DND-41 (cell line): ENCODE data around the gene RNF223.

ENCODE experiments used
- ATAC-seq: fragments of 200-7000 bp; cut with Tn5 transposase; 3 replicates; pipeline ENCODE4 v1.9.1; 2021; ENCODE audit warnings: low read depth; ENCODE audit not compliant: insufficient read depth
- DNase-seq: peaks from one replicate; pipeline ENCODE4 v3.0.0-alpha.2; 2020
- H2AFZ ChIP-seq: 2 replicates; pipeline ENCODE4 v1.6.0; 2012; ENCODE audit warnings: low read depth, low read length
- H3K27ac ChIP-seq: 2 replicates; pipeline ENCODE4 v1.5.1; 2012; ENCODE audit warnings: low read length, inconsistent platforms
- H3K27me3 ChIP-seq: fragments of 200-600 bp; sonication (generic); 2 replicates; pipeline ENCODE4 v1.6.0; 2012; ENCODE audit warnings: low read length, mild to moderate bottlenecking, inconsistent platforms; ENCODE audit not compliant: insufficient read depth, poor library complexity
- H3K36me3 ChIP-seq: 2 replicates; pipeline ENCODE4 v1.5.1; 2012; ENCODE audit warnings: low read length, inconsistent platforms; ENCODE audit not compliant: insufficient read depth
- H3K4me1 ChIP-seq: 2 replicates; pipeline ENCODE4 v1.5.1; 2012; ENCODE audit warnings: mild to moderate bottlenecking, low read length; ENCODE audit not compliant: insufficient read depth
- H3K4me2 ChIP-seq: 2 replicates; pipeline ENCODE4 v1.6.0; 2012; ENCODE audit warnings: mild to moderate bottlenecking, moderate library complexity, low read length, inconsistent platforms; ENCODE audit not compliant: insufficient read depth
- H3K4me3 ChIP-seq, 2 experiments: fragments of 200-600 bp in 1 of 2; shearing (Covaris generic) in 1 of 2; 2 replicates each; pipeline ENCODE4 v1.5.1; 2012 to 2016; ENCODE audit warnings: inconsistent platforms in 2 of 2, low read length in 2 of 2, mild to moderate bottlenecking in 2 of 2, low read depth in 1 of 2, moderate library complexity in 1 of 2
- H3K79me2 ChIP-seq: 2 replicates; pipeline ENCODE4 v1.6.0; 2012; ENCODE audit warnings: low read length, inconsistent platforms; ENCODE audit not compliant: insufficient read depth
- H3K9ac ChIP-seq: 2 replicates; pipeline ENCODE4 v1.6.0; 2012; ENCODE audit warnings: low read depth, mild to moderate bottlenecking, inconsistent platforms, low read length, moderate library complexity
- H3K9me3 ChIP-seq: 2 replicates; pipeline ENCODE4 v1.5.1; 2012; ENCODE audit warnings: low read length, moderate library complexity, mild to moderate bottlenecking, inconsistent platforms; ENCODE audit not compliant: insufficient read depth, severe bottlenecking
- H4K20me1 ChIP-seq: 2 replicates; pipeline ENCODE4 v1.6.0; 2012; ENCODE audit warnings: low read length; ENCODE audit not compliant: insufficient read depth
- EZH2 ChIP-seq: IDR thresholded peaks from 3 replicates; pipeline ENCODE4 v1.6.1; 2012; ENCODE audit warnings: borderline replicate concordance, low read depth, mild to moderate bottlenecking, moderate library complexity, low read length, inconsistent platforms; ENCODE audit not compliant: severe bottlenecking
- TF ChIP-seq, protein P1 (sequence below): IDR thresholded peaks from 2 replicates; pipeline ENCODE4 v1.5.1; 2012; ENCODE audit warnings: borderline replicate concordance, low read length, moderate library complexity, mild to moderate bottlenecking; ENCODE audit not compliant: poor library complexity, severe bottlenecking; ENCODE audit errors: extremely low read depth

The RNF223 gene

DNA sequence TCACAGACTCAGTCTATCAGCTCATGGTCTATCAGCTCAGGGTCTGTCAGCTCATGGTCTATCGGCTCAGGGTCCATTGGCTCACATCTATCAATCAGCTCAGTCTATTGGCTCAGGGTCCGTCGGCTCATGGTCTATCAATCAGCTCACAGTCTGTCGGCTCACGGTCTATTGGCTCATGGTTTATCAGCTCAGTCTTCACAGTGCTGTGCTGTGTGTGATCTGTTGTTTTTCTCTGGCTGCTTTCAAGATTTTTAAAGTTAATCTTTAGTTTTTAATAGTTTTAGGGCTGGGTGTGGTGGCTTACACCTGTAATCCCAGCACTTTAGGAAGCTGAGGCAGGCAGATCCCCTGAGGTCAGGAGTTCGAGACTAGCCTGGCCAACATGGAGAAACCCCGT is 27.4 kb upstream of the RNF223 start:
- Histone ChIP-seq H4K20me1 (peaks cover 15% of the 10 kb centered on the region; the same call in 1 of the 2 replicates), H3K4me3 (no peak overlapping the region), H2AFZ (no peak overlapping the region), H3K79me2 (peaks cover 27% of the 10 kb centered on the region), H3K4me1 (no peaks in the 10 kb centered on the region), H3K27me3 (no peaks in the 10 kb centered on the region), H3K27ac (no peak overlapping the region), H3K4me2 (no peak overlapping the region), H3K9me3 (peaks cover 4% of the 10 kb centered on the region), H3K9ac (no peak overlapping the region), H3K36me3 (no peaks in the 10 kb centered on the region)
- DNase-seq: no peak
- ATAC-seq: no peak
- no peak for TF ChIP-seq EZH2
- TF ChIP-seq, protein P1, sequence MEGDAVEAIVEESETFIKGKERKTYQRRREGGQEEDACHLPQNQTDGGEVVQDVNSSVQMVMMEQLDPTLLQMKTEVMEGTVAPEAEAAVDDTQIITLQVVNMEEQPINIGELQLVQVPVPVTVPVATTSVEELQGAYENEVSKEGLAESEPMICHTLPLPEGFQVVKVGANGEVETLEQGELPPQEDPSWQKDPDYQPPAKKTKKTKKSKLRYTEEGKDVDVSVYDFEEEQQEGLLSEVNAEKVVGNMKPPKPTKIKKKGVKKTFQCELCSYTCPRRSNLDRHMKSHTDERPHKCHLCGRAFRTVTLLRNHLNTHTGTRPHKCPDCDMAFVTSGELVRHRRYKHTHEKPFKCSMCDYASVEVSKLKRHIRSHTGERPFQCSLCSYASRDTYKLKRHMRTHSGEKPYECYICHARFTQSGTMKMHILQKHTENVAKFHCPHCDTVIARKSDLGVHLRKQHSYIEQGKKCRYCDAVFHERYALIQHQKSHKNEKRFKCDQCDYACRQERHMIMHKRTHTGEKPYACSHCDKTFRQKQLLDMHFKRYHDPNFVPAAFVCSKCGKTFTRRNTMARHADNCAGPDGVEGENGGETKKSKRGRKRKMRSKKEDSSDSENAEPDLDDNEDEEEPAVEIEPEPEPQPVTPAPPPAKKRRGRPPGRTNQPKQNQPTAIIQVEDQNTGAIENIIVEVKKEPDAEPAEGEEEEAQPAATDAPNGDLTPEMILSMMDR: no peak

DNA sequence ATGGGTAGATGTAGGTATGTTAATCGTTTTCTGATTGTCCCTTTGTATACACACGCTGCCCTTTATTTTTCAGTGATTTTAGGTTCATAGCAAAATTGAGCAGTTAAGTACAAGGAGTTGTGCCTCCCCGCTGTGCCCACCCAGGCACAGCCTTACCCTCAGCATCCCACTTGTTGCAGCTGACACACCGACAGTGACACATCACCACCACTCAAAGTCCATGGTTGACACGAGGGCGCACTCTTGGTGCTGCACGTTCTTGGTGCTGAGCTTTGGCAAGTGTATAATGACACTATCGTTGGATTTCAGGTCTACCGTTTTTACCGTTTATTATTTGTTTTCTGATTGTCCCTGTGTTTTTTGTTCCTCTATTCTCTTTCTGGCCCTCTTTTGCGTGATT is 26.2 kb upstream of the RNF223 start:
- Histone ChIP-seq H3K9ac (no peak overlapping the region), H2AFZ (no peak overlapping the region), H3K9me3 (peaks cover 4% of the 10 kb centered on the region), H3K36me3 (no peaks in the 10 kb centered on the region), H3K79me2 (peaks cover 19% of the 10 kb centered on the region), H3K27ac (no peak overlapping the region), H4K20me1 (peaks cover 15% of the 10 kb centered on the region; the same call in 1 of the 2 replicates), H3K27me3 (no peaks in the 10 kb centered on the region), H3K4me1 (no peaks in the 10 kb centered on the region), H3K4me2 (no peak overlapping the region), H3K4me3 (no peak overlapping the region)
- ATAC-seq (no peak), DNase-seq (no peak)
- TF ChIP-seq EZH2: no peak
- TF ChIP-seq, protein P1: no peak

DNA sequence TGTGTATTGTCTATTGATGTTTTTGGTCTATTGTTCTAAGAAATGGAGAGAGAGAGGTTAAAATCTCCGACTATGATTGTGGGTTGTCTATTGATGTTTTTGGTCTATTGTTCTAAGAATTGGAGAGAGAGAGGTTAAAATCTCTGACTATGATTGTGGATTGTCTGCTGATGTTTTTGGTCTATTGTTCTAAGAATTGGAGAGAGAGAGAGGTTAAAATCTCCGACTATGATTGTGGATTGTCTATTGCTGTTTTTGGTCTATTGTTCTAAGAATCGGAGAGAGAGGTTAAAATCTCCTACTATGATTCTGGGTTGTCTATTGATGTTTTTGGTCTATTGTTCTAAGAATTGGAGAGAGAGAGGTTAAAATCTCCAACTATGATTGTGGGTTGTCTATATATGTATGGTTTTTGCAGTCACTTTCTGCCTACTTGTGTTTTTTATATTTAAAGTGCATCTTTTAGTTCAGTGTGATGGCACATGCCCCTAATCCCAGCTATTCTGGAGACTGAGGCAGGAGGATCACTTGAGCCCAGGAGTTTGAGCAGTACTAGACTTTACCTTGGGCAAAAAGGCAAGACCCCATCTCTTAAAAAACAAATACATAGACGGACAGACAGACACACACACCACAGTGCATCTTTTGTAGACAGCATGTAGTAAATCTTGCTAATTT is 25.5 kb upstream of the RNF223 start:
- DNase-seq (no peak), ATAC-seq (no peak)
- Histone ChIP-seq H3K27me3 (no peaks in the 10 kb centered on the region), H3K9me3 (peaks cover 4% of the 10 kb centered on the region), H3K79me2 (peaks cover 12% of the 10 kb centered on the region; the same call in 1 of the 2 replicates), H3K36me3 (no peaks in the 10 kb centered on the region), H3K4me3 (no peak overlapping the region), H4K20me1 (peaks cover 9% of the 10 kb centered on the region; the same call in 1 of the 2 replicates), H3K27ac (no peak overlapping the region), H3K9ac (no peak overlapping the region), H3K4me1 (no peaks in the 10 kb centered on the region), H3K4me2 (no peak overlapping the region), H2AFZ (no peak overlapping the region)
- TF ChIP-seq, protein P1: no peak
- TF ChIP-seq EZH2: no peak
